A549 (cell line): Measurements from ENCODE around the gene TUBA4B. TPM values are rescaled to one million over a fixed set of nuclear protein-coding genes. Genes with fewer than 3 reads are reported as not detected.

Experiments used
- CBX2 ChIP-seq: fragments of 200-600 bp; sonication (generic); IDR thresholded peaks from 2 replicates; pipeline ENCODE4 v1.6.1; 2016; ENCODE audit warnings: low read depth, mild to moderate bottlenecking, borderline replicate concordance
- CTCF ChIP-seq: fragments of >200 bp; sonication (Bioruptor Twin); formaldehyde crosslinking; IDR thresholded peaks from 3 replicates; pipeline ENCODE4 v1.5.1; 2016
- EP300 ChIP-seq, 2 experiments: fragments of >200 bp; sonication (Bioruptor Twin); formaldehyde crosslinking; IDR thresholded peaks; 2 replicates in 1 of 2; 3 replicates in 1 of 2; pipeline ENCODE4 v1.6.1; 2016 to 2017
- FOSL2 ChIP-seq, 2 experiments: fragments of 450-650 bp in 1 of 2; fragments of >200 bp in 1 of 2; sonication (Bioruptor Twin) in 1 of 2; formaldehyde crosslinking; IDR thresholded peaks; 2 replicates each; pipeline versions ENCODE4 v1.5.0 to v1.6.1; 2016 to 2020; ENCODE audit warnings: mild to moderate bottlenecking in 1 of 2, moderate library complexity in 1 of 2
- HEYL ChIP-seq: fragments of 250-450 bp; sonication (Bioruptor Pico); IDR thresholded peaks from 2 replicates; pipeline ENCODE4 v1.8.0; 2021; ENCODE audit warnings: mild to moderate bottlenecking, moderate library complexity
- HOXA7 ChIP-seq: fragments of 250-450 bp; sonication (Bioruptor Pico); IDR thresholded peaks from 2 replicates; pipeline ENCODE4 v1.5.0; 2020; ENCODE audit warnings: mild to moderate bottlenecking, moderate library complexity
- HOXB5 ChIP-seq: fragments of 250-450 bp; sonication (Bioruptor Pico); IDR thresholded peaks from 2 replicates; pipeline ENCODE4 v1.5.0; 2020; ENCODE audit warnings: mild to moderate bottlenecking, moderate library complexity
- KDM5A ChIP-seq: fragments of 200-600 bp; sonication (generic); IDR thresholded peaks from 2 replicates; pipeline ENCODE4 v1.6.1; 2016; ENCODE audit warnings: antibody characterized with exemption, mild to moderate bottlenecking
- MYC ChIP-seq: IDR thresholded peaks from 2 replicates; pipeline ENCODE4 v1.6.1; 2012; ENCODE audit warnings: mild to moderate bottlenecking, inconsistent platforms, low read length, improper control_type of control experiment, borderline replicate concordance
- NPAS2 ChIP-seq: fragments of 250-450 bp; sonication (Bioruptor Pico); IDR thresholded peaks from 2 replicates; pipeline ENCODE4 v1.8.0; 2022; ENCODE audit warnings: mild to moderate bottlenecking, moderate library complexity, borderline replicate concordance
- NR3C1 ChIP-seq: fragments of >200 bp; sonication (Bioruptor Twin); formaldehyde crosslinking; IDR thresholded peaks from 3 replicates; pipeline ENCODE4 v1.6.1; 2017
- POLR2AphosphoS2 ChIP-seq: conservative IDR thresholded peaks from 2 replicates; pipeline ENCODE4 v1.6.1; 2012; ENCODE audit warnings: low read length, improper control_type of control experiment, inconsistent platforms
- RCOR1 ChIP-seq: fragments of 150-350 bp; IDR thresholded peaks from 2 replicates; pipeline ENCODE4 v1.6.1; 2014; ENCODE audit warnings: antibody characterized with exemption, low read length, low read depth
- SMC3 ChIP-seq: fragments of >200 bp; sonication (Bioruptor Twin); formaldehyde crosslinking; IDR thresholded peaks from 3 replicates; pipeline ENCODE4 v1.6.1; 2018; ENCODE audit warnings: inconsistent platforms
- ZC3H11A ChIP-seq: fragments of 450-650 bp; IDR thresholded peaks from 2 replicates; pipeline ENCODE4 v1.6.1; 2014; ENCODE audit warnings: antibody characterized with exemption, mild to moderate bottlenecking
- ZFP36 ChIP-seq: fragments of 450-650 bp; IDR thresholded peaks from 2 replicates; pipeline ENCODE4 v1.6.1; 2014; ENCODE audit warnings: borderline replicate concordance; ENCODE audit not compliant: partially characterized antibody
- ZSCAN20 ChIP-seq: fragments of 250-450 bp; sonication (Bioruptor Pico); IDR thresholded peaks from 2 replicates; pipeline ENCODE4 v1.8.0; 2022; ENCODE audit warnings: mild to moderate bottlenecking, moderate library complexity
- polyA plus RNA-seq, 4 experiments: library from polyadenylated mRNA; depleted of rRNA in 3 of 4; stranded (reverse); fragments of >200 nt; fragmentation: RNase III in 1 of 4; extraction: RNeasy Plus Mini Kit Qiagen cat#74134 plus additional on column Dnase treatment in 1 of 4; gene quantifications; 2 replicates in 3 of 4; 3 replicates in 1 of 4; pipeline ENCODE4 v1.2.3, GENCODE V29; 2011 to 2017
- TF ChIP-seq, protein P1 (sequence below): IDR thresholded peaks from 2 replicates; pipeline ENCODE4 v1.6.1; 2012
- TF ChIP-seq, protein P2 (sequence below): fragments of >200 bp; sonication (Bioruptor Twin); formaldehyde crosslinking; IDR thresholded peaks from 3 replicates; pipeline ENCODE4 v1.6.1; 2016
- TF ChIP-seq, protein P3 (sequence below): IDR thresholded peaks from 2 replicates; pipeline ENCODE4 v1.6.1; 2012; ENCODE audit warnings: low read depth, borderline replicate concordance
- TF ChIP-seq, protein P4 (sequence below): fragments of 150-350 bp; IDR thresholded peaks from 2 replicates; pipeline ENCODE4 v1.6.1; 2014; ENCODE audit warnings: low read depth, mild to moderate bottlenecking, low read length
- TF ChIP-seq, protein P5 (sequence below): fragments of >200 bp; sonication (Bioruptor Twin); formaldehyde crosslinking; IDR thresholded peaks from 2 replicates; pipeline ENCODE4 v1.6.1; 2016

TUBA4B gene
- polyA plus RNA-seq, 2 of the 4 experiments (the other 2 are of a cell fraction): 0.71 to 0.94 TPM

DNA sequence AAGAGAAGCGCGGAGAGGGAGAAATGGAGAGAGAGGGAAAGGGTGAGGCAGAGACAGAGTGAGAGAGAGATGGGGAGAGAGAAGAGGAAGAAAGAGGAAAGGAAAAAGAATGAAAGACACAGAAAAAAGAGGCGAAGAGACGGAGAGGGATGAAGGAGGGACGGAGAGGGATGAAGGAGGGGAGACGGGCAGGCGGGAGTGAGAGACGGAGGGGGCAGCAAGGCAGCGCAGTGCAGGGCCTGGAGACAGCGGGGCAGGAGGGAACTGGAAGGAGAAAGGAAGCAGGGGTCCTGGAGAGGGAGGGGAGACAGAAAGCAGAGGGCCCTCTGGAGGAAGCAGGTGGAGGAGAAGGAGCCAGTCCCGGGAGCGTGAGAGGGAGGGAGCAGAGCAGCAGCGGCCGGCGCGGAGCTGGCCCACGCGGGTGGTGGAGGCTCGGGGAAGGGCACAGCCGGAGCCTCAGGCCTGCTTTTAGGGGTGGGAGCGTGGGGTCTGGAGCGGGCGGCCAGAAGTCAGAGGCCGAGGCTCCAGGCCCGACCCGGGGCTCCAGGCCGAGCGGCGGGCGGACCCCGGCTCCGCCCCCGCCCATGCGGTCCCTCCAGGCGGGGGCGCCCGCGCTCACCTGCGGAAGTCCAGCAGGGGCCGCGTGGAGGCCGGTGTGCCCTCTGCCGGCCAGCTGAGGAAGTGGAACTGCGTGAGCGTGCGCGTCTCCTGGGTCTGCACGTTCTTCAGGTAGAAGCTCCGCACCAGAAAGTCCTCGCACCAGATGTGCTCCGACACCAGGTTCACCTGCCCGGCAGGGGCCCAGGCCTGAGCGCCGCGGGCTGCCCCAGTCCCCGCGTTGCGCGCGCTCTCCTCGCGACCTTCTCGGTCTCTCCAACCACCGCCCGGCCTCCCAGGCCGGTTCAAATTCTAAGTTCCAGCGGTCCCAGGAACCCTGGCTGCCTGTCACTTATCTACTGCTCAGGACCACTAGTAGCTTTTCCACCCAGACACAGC, 41.6 kb downstream of the TUBA4B start (continued):
- TF ChIP-seq ZFP36 (no peak), ZC3H11A (no peak), HOXA7 (CRISPR knock-in tag) (no peak), FOSL2 (IDR thresholded peaks at IDR 0.05) (no peak), FOSL2 (CRISPR knock-in tag; IDR thresholded peaks at IDR 0.05) (no peak), POLR2AphosphoS2 (no peak), HOXB5 (0 out of 2 replicates have a peak, but pooled peaks have one; percentile 41), CTCF (peak; percentile 100), MYC (peak; percentile 98), SMC3 (peak; percentile 99), NPAS2 (no peak), EP300 (IDR thresholded peaks at IDR 0.05) (0 out of 5 replicates have a peak, but pooled peaks of 1 of the 2 experiments have one; percentile 10), KDM5A (no peak), NR3C1 (no peak), ZSCAN20 (no peak), RCOR1 (no peak), CBX2 (no peak), HEYL (CRISPR knock-in tag) (no peak)
- TF ChIP-seq, protein P1, sequence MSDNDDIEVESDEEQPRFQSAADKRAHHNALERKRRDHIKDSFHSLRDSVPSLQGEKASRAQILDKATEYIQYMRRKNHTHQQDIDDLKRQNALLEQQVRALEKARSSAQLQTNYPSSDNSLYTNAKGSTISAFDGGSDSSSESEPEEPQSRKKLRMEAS: peak; percentile 96
- TF ChIP-seq, protein P2, sequence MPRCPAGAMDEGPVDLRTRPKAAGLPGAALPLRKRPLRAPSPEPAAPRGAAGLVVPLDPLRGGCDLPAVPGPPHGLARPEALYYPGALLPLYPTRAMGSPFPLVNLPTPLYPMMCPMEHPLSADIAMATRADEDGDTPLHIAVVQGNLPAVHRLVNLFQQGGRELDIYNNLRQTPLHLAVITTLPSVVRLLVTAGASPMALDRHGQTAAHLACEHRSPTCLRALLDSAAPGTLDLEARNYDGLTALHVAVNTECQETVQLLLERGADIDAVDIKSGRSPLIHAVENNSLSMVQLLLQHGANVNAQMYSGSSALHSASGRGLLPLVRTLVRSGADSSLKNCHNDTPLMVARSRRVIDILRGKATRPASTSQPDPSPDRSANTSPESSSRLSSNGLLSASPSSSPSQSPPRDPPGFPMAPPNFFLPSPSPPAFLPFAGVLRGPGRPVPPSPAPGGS: 0 out of 3 replicates have a peak, but pooled peaks have one; percentile 62
- TF ChIP-seq, protein P3, sequence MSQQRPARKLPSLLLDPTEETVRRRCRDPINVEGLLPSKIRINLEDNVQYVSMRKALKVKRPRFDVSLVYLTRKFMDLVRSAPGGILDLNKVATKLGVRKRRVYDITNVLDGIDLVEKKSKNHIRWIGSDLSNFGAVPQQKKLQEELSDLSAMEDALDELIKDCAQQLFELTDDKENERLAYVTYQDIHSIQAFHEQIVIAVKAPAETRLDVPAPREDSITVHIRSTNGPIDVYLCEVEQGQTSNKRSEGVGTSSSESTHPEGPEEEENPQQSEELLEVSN: 0 out of 2 replicates have a peak, but pooled peaks have one; percentile 25
- TF ChIP-seq, protein P4, sequence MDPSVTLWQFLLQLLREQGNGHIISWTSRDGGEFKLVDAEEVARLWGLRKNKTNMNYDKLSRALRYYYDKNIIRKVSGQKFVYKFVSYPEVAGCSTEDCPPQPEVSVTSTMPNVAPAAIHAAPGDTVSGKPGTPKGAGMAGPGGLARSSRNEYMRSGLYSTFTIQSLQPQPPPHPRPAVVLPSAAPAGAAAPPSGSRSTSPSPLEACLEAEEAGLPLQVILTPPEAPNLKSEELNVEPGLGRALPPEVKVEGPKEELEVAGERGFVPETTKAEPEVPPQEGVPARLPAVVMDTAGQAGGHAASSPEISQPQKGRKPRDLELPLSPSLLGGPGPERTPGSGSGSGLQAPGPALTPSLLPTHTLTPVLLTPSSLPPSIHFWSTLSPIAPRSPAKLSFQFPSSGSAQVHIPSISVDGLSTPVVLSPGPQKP: no peak
- TF ChIP-seq, protein P5, sequence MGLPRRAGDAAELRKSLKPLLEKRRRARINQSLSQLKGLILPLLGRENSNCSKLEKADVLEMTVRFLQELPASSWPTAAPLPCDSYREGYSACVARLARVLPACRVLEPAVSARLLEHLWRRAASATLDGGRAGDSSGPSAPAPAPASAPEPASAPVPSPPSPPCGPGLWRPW: no peak
